PC-9 (cell line): ENCODE measurements around the gene PAK4. TPM values are rescaled to one million over a fixed set of nuclear protein-coding genes. Genes with fewer than 3 reads are reported as not detected.

Source experiments
- BruUV-seq: library from RNA; stranded (reverse); fragments of 400-500 nt; replicated peaks from 2 replicates; lab custom pipeline; 2021; lab: Mats Ljungman, UMichigan
- CTCF ChIA-PET: fragments of 300-600 bp; sonication (Branson Sonifier 250); formaldehyde crosslinking; loops from one replicate; lab custom pipeline; 2022; ENCODE audit warnings: antibody characterized with exemption; lab: Charles Lee
- POLR2A ChIA-PET: fragments of 300-600 bp; sonication (Branson Sonifier 250); formaldehyde crosslinking; loops from one replicate; lab custom pipeline; 2022; ENCODE audit warnings: antibody characterized with exemption; ENCODE audit not compliant: unreplicated experiment; lab: Charles Lee
- DNase-seq, 2 experiments: peaks; one replicate each; pipeline versions ENCODE4 v3.0.0 to v3.0.0-alpha.2; 2015 to 2022; ENCODE audit warnings: mixed read lengths in 1 of 2
- H2AFZ ChIP-seq: fragments of 200-600 bp; sonication (generic); 2 replicates; pipeline ENCODE4 v1.8.1; 2017; ENCODE audit warnings: antibody characterized with exemption
- H3F3A ChIP-seq: fragments of 200-600 bp; sonication (generic); 2 replicates; pipeline ENCODE4 v1.8.1; 2017; ENCODE audit warnings: antibody characterized with exemption, mild to moderate bottlenecking, low read depth; ENCODE audit not compliant: insufficient read depth
- H3K27ac ChIP-seq: fragments of 200-600 bp; sonication (generic); 2 replicates; pipeline ENCODE4 v1.6.1; 2016; ENCODE audit warnings: mixed run types
- H3K27me3 ChIP-seq: fragments of 200-600 bp; sonication (generic); 2 replicates; pipeline ENCODE4 v1.6.1; 2016; ENCODE audit warnings: low read depth, mixed run types; ENCODE audit not compliant: insufficient read depth
- H3K36me3 ChIP-seq: fragments of 200-600 bp; sonication (generic); 2 replicates; pipeline ENCODE4 v1.6.1; 2016; ENCODE audit warnings: low read depth, mixed run types
- H3K4me1 ChIP-seq: fragments of 200-600 bp; sonication (generic); replicated peaks from 2 replicates; pipeline ENCODE4 v1.6.1; 2016; ENCODE audit warnings: mixed run types; ENCODE audit not compliant: insufficient read depth
- H3K4me2 ChIP-seq: fragments of 200-600 bp; sonication (generic); 2 replicates; pipeline ENCODE4 v1.6.1; 2017; ENCODE audit warnings: mixed run types
- H3K4me3 ChIP-seq: fragments of 200-600 bp; sonication (generic); 2 replicates; pipeline ENCODE4 v1.6.1; 2016; ENCODE audit warnings: mixed run types
- H3K79me2 ChIP-seq: fragments of 200-600 bp; sonication (generic); 2 replicates; pipeline ENCODE4 v1.6.1; 2017; ENCODE audit warnings: low read depth, mixed run types
- H3K9me2 ChIP-seq: fragments of 200-600 bp; sonication (generic); 2 replicates; pipeline ENCODE4 v1.8.1; 2017; ENCODE audit warnings: mild to moderate bottlenecking; ENCODE audit not compliant: insufficient read depth
- H3K9me3 ChIP-seq: fragments of 200-600 bp; sonication (generic); 2 replicates; pipeline ENCODE4 v1.8.1; 2016; ENCODE audit warnings: low read depth; ENCODE audit not compliant: insufficient read depth
- H4K20me1 ChIP-seq: fragments of 200-600 bp; sonication (generic); 2 replicates; pipeline ENCODE4 v1.8.1; 2017; ENCODE audit not compliant: insufficient read depth
- EZH2 ChIP-seq: fragments of 200-600 bp; sonication (generic); IDR thresholded peaks from 2 replicates; pipeline ENCODE4 v1.8.0; 2017; ENCODE audit warnings: antibody characterized with exemption, low read depth
- intact Hi-C: fragments of 100-400 bp; cut with micrococcal nuclease; formaldehyde crosslinking; loops from one replicate; pipeline ENCODE4 v1.10.0; 2022; ENCODE audit not compliant: unreplicated experiment
- total RNA-seq: library from RNA; stranded (reverse); gene quantifications from 2 replicates; pipeline ENCODE4 v1.2.3, GENCODE V29; 2021
- TF ChIP-seq, protein P1 (sequence below): fragments of 200-600 bp; sonication (generic); conservative IDR thresholded peaks from 2 replicates; pipeline ENCODE4 v1.6.1; 2017; ENCODE audit warnings: mixed run types, antibody characterized with exemption, mild to moderate bottlenecking, moderate library complexity

Gene PAK4
- total RNA-seq, 1 experiment from 2014 or later: 77.8 TPM

GRCh38 chr19:39196320-39196719 lies 70.7 kb downstream of the PAK4 start:
- no TSS peak for BruUV-seq
- H3K9me3 ChIP-seq: no peaks in the 10 kb centered on the region
- H4K20me1 ChIP-seq: no peaks in the 10 kb centered on the region
- DNase-seq: no peak
- CTCF ChIA-PET: interaction anchor here (0.6 kb wide), 1 partner anchor 216 kb away, joined by 3 read pairs; the partner anchor contains the start of gene PLEKHG2
- H3K27me3 ChIP-seq: no peaks in the 10 kb centered on the region
- H3K4me1 ChIP-seq: peaks cover 56% of the 10 kb centered on the region
- H3F3A ChIP-seq: peaks cover 36% of the 10 kb centered on the region
- intact Hi-C loops: loop anchor here (2.0 kb wide), 1 partner anchor 74 kb away; no protein-coding TSS in a partner anchor
- TF ChIP-seq, protein P1, sequence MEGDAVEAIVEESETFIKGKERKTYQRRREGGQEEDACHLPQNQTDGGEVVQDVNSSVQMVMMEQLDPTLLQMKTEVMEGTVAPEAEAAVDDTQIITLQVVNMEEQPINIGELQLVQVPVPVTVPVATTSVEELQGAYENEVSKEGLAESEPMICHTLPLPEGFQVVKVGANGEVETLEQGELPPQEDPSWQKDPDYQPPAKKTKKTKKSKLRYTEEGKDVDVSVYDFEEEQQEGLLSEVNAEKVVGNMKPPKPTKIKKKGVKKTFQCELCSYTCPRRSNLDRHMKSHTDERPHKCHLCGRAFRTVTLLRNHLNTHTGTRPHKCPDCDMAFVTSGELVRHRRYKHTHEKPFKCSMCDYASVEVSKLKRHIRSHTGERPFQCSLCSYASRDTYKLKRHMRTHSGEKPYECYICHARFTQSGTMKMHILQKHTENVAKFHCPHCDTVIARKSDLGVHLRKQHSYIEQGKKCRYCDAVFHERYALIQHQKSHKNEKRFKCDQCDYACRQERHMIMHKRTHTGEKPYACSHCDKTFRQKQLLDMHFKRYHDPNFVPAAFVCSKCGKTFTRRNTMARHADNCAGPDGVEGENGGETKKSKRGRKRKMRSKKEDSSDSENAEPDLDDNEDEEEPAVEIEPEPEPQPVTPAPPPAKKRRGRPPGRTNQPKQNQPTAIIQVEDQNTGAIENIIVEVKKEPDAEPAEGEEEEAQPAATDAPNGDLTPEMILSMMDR: no peak
- TF ChIP-seq EZH2: no peak
- no peaks in the 10 kb centered on the region for H3K36me3 ChIP-seq
- H3K79me2 ChIP-seq: no peaks in the 10 kb centered on the region
- POLR2A ChIA-PET: no interaction called here
- H3K4me3 ChIP-seq: peak overlapping the region; percentile 47; the same call in 1 of the 2 replicates
- H2AFZ ChIP-seq: peak overlapping the region; percentile 47; the same call in 1 of the 2 replicates
- peak overlapping the region; percentile 65 for H3K27ac ChIP-seq
- peak overlapping the region; percentile 73 for H3K4me2 ChIP-seq
- H3K9me2 ChIP-seq: no peaks in the 10 kb centered on the region

- Histone ChIP-seq H3K79me2 (no peaks in the 10 kb centered on the region), H3F3A (peaks cover 36% of the 10 kb centered on the region), H3K4me2 (peak within 1 kb of the TSS; percentile 73), H3K9me3 (no peaks in the 10 kb centered on the region), H3K4me3 (peak within 1 kb of the TSS; percentile 47), H4K20me1 (no peaks in the 10 kb centered on the region), H3K27ac (peak within 1 kb of the TSS; percentile 65), H3K4me1 (peaks cover 56% of the 10 kb centered on the region), H2AFZ (peak within 1 kb of the TSS; percentile 47), H3K36me3 (no peaks in the 10 kb centered on the region), H3K27me3 (no peaks in the 10 kb centered on the region), H3K9me2 (no peaks in the 10 kb centered on the region)
- no TSS peak for BruUV-seq
- POLR2A ChIA-PET: no interaction called here
- DNase-seq: peak; percentile 46 to 54
- intact Hi-C loops: loop anchor here (2.0 kb wide), 1 partner anchor 74 kb away; no protein-coding TSS in a partner anchor
- CTCF ChIA-PET: no interaction called here
- no peak for TF ChIP-seq EZH2
- TF ChIP-seq, protein P1: no peak
Measured at GRCh38 chr19:39196860-39197562, 71.4 kb downstream of the PAK4 start, which contains the start of gene NCCRP1. Gene NCCRP1, plus strand, starts transcription at chr19:39196964. Its CDS starts 19 bp downstream, at chr19:39196983.

DNA sequence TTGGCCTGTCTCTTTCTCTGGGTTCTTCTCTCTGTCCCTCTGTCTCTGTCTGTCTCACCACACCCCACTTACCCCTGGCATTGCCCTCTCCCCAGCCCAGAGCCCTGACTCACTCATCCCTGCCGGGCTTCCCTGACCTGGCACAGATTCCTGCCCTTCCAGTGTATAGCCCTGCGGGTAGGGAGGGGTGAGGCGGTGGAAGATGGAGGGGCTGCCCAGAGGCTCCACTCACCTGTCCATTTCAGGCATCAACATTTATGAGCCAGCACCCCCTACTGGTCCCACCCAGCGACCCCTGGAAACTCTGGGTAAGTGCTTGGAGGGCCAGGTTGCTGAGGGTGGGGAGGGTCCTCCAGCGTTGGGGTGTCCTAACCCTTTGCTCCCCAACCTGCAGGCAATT lies 72.2 kb downstream of the PAK4 start:
- Histone ChIP-seq H3K36me3 (no peaks in the 10 kb centered on the region), H3K4me1 (peaks cover 56% of the 10 kb centered on the region), H3F3A (peaks cover 36% of the 10 kb centered on the region), H3K9me3 (no peaks in the 10 kb centered on the region), H4K20me1 (no peaks in the 10 kb centered on the region), H3K27ac (peak overlapping the region; percentile 60), H3K27me3 (no peaks in the 10 kb centered on the region), H2AFZ (no peak overlapping the region), H3K79me2 (no peaks in the 10 kb centered on the region), H3K4me2 (peak overlapping the region; percentile 73), H3K4me3 (peak overlapping the region; percentile 47), H3K9me2 (no peaks in the 10 kb centered on the region)
- intact Hi-C loops: loop anchor here (2.0 kb wide), 1 partner anchor 75 kb away; no protein-coding TSS in a partner anchor
- no TSS peak for BruUV-seq
- ChIA-PET POLR2A (no interaction called here), CTCF (no interaction called here)
- peak; percentile 83 to 86 for DNase-seq
- TF ChIP-seq EZH2: no peak
- TF ChIP-seq, protein P1: peak; percentile 53
